GM12878 (cell line): ENCODE data around the gene LRCH4. TPM values are rescaled to one million over a fixed set of nuclear protein-coding genes. Genes with fewer than 3 reads are reported as not detected.

Experiments used
- ATAC-seq: fragments of 200-7000 bp; cut with Tn5 transposase; 3 replicates; pipeline ENCODE4 v1.9.1; 2020; ENCODE audit warnings: mild to moderate bottlenecking, moderate library complexity
- BruUV-seq: library from RNA; stranded (reverse); fragments of 400-500 nt; replicated peaks from 2 replicates; lab custom pipeline; 2021; lab: Mats Ljungman, UMichigan
- CTCF ChIA-PET: fragments of 300-600 bp; sonication (Branson Sonifier 250); formaldehyde crosslinking; extraction: SDS; loops from one replicate; lab custom pipeline; 2021; ENCODE audit warnings: inconsistent platforms; lab: Yijun Ruan, JAX
- POLR2A ChIA-PET: fragments of 350-600 bp; formaldehyde crosslinking; extraction: SDS; loops from one replicate; lab custom pipeline; 2021; ENCODE audit warnings: inconsistent platforms; lab: Charles Lee
- RAD21 ChIA-PET: fragments of 300-600 bp; sonication (Branson Sonifier 250); formaldehyde crosslinking; loops from one replicate; lab custom pipeline; 2023; ENCODE audit warnings: antibody characterized with exemption; ENCODE audit not compliant: unreplicated experiment; lab: Charles Lee
- SMC1A ChIA-PET: fragments of 300-600 bp; sonication (Branson Sonifier 250); formaldehyde crosslinking; loops from one replicate; lab custom pipeline; 2023; ENCODE audit not compliant: unreplicated experiment, uncharacterized antibody; lab: Charles Lee
- DNase-seq: peaks from one replicate; pipeline ENCODE4 v3.0.0-alpha.2; 2011; ENCODE audit warnings: low read depth, low spot score
- FAIRE-seq: peaks from 3 replicates; lab custom pipeline; 2011; peaks lifted over from hg19 to GRCh38; lab: Jason Lieb, UNC
- H2AFZ ChIP-seq: 2 replicates; pipeline ENCODE4 v1.6.0; 2011; ENCODE audit warnings: low read depth, low read length, control low read depth; ENCODE audit not compliant: control insufficient read depth
- H3K27ac ChIP-seq: 2 replicates; pipeline ENCODE4 v1.5.1; 2011; ENCODE audit warnings: control low read depth; ENCODE audit not compliant: control insufficient read depth, insufficient read depth
- H3K27me3 ChIP-seq, 2 experiments: replicated peaks in 1 of 2; 2 replicates each; pipeline versions ENCODE4 v1.6.0 to v1.6.1; 2011; ENCODE audit warnings: low read length in 1 of 2; ENCODE audit not compliant: control insufficient read depth in 2 of 2, insufficient read depth in 2 of 2
- H3K36me3 ChIP-seq, 2 experiments: 2 replicates each; pipeline ENCODE4 v1.5.1; 2011; ENCODE audit warnings: low read length in 1 of 2; ENCODE audit not compliant: control insufficient read depth in 2 of 2, insufficient read depth in 2 of 2
- H3K4me1 ChIP-seq: 2 replicates; pipeline ENCODE4 v1.6.1; 2011; ENCODE audit warnings: mild to moderate bottlenecking, low read length, moderate library complexity, mixed read lengths; ENCODE audit not compliant: control insufficient read depth, insufficient read depth
- H3K4me2 ChIP-seq: 2 replicates; pipeline ENCODE4 v1.6.0; 2011; ENCODE audit warnings: control low read depth; ENCODE audit not compliant: control insufficient read depth, insufficient read depth
- H3K4me3 ChIP-seq: fragments of 200-600 bp; sonication (generic); 2 replicates; pipeline ENCODE4 v1.5.1; 2016
- H3K79me2 ChIP-seq: 2 replicates; pipeline ENCODE4 v1.6.0; 2011; ENCODE audit warnings: low read length; ENCODE audit not compliant: control insufficient read depth, insufficient read depth
- H3K9ac ChIP-seq: 2 replicates; pipeline ENCODE4 v1.8.0; 2011; ENCODE audit warnings: low read length, control low read depth, mixed read lengths; ENCODE audit not compliant: control insufficient read depth, insufficient read depth
- H3K9me3 ChIP-seq: replicated peaks from 3 replicates; pipeline ENCODE4 v1.5.1; 2011; ENCODE audit warnings: mild to moderate bottlenecking, low read length; ENCODE audit not compliant: control insufficient read depth, insufficient read depth
- H4K20me1 ChIP-seq: 2 replicates; pipeline ENCODE4 v1.6.0; 2011; ENCODE audit not compliant: control insufficient read depth, insufficient read depth
- GABPA ChIP-seq: IDR thresholded peaks from 2 replicates; pipeline ENCODE4 v1.6.1; 2014; ENCODE audit warnings: antibody characterized with exemption, low read depth, mild to moderate bottlenecking, inconsistent platforms
- GATAD2B ChIP-seq: fragments of 450-650 bp; conservative IDR thresholded peaks from 2 replicates; pipeline ENCODE4 v1.6.1; 2017; ENCODE audit warnings: low read depth, mild to moderate bottlenecking, moderate library complexity
- IKZF1 ChIP-seq: fragments of 450-650 bp; conservative IDR thresholded peaks from 2 replicates; pipeline ENCODE4 v1.6.1; 2017; ENCODE audit warnings: antibody characterized with exemption, mild to moderate bottlenecking
- KAT2A ChIP-seq: conservative IDR thresholded peaks from 2 replicates; pipeline ENCODE4 v1.6.1; 2011; ENCODE audit warnings: low read depth, low read length; ENCODE audit not compliant: control insufficient read depth
- KDM1A ChIP-seq: fragments of 200-600 bp; sonication (generic); IDR thresholded peaks from 2 replicates; pipeline ENCODE4 v1.6.1; 2016; ENCODE audit warnings: borderline replicate concordance
- LARP7 ChIP-seq: fragments of 450-650 bp; IDR thresholded peaks from 2 replicates; pipeline ENCODE4 v1.6.1; 2017; ENCODE audit warnings: mild to moderate bottlenecking
- MXI1 ChIP-seq: fragments of 150-350 bp; IDR thresholded peaks from 2 replicates; pipeline ENCODE4 v1.6.1; 2011; ENCODE audit warnings: low read depth, mild to moderate bottlenecking, inconsistent platforms, low read length, improper control_type of control experiment
- RAD21 ChIP-seq: IDR thresholded peaks from 2 replicates; pipeline ENCODE4 v1.6.1; 2011; ENCODE audit warnings: mild to moderate bottlenecking, low read depth, low read length, moderate library complexity; ENCODE audit not compliant: insufficient read depth
- SMC3 ChIP-seq: IDR thresholded peaks from 2 replicates; pipeline ENCODE4 v1.6.1; 2011; ENCODE audit warnings: low read length, improper control_type of control experiment, borderline replicate concordance
- SP1 ChIP-seq: IDR thresholded peaks from one replicate; pipeline ENCODE4 v1.6.1; 2011; ENCODE audit warnings: low read depth, low read length
- SUPT20H ChIP-seq: IDR thresholded peaks from 2 replicates; pipeline ENCODE4 v1.6.1; 2011; ENCODE audit warnings: low read depth, mild to moderate bottlenecking, low read length, moderate library complexity, borderline replicate concordance; ENCODE audit not compliant: control insufficient read depth
- WGBS: methylation state at CpG from one replicate; pipeline ENCODE4 v1.1.6; 2016; ENCODE audit warnings: low lambda C conversion rate; ENCODE audit not compliant: insufficient replicate concordance, insufficient coverage; ENCODE audit errors: missing lambda C conversion rate; 5-methylcytosine and 5-hydroxymethylcytosine counted together
- in situ Hi-C: fragments of 300-500 bp; cut with MboI; formaldehyde crosslinking; loops from 9 replicates; pipeline ENCODE4 v1.14.3; 2018; ENCODE audit warnings: mixed read lengths
- intact Hi-C: fragments of 100-400 bp; cut with micrococcal nuclease; formaldehyde crosslinking; loops from one replicate; pipeline ENCODE4 v1.14.2; 2022; ENCODE audit not compliant: unreplicated experiment
- polyA plus RNA-seq, 11 experiments: library from polyadenylated mRNA; depleted of rRNA in 4 of 11; unstranded in 6 of 11; stranded (reverse) in 5 of 11; fragments of >200 nt; fragmentation: Nextera tagmentation in 4 of 11; fragmentation: Illumina TruSeq in 1 of 11; extraction: Ambion mirVana in 4 of 11; extraction: Trizol in 1 of 11; gene quantifications; 1 replicate in 1 of 11; 2 replicates in 10 of 11; pipeline versions ENCODE4 v1.2.1 to v1.2.3, GENCODE V29; 2011 to 2016; ENCODE audit warnings: inconsistent platforms in 2 of 11, missing spikeins in 2 of 11, low read depth in 1 of 11
- total RNA-seq, 4 experiments: library from RNA; depleted of rRNA in 3 of 4; stranded (reverse); fragments of >200 nt in 3 of 4; fragmentation: Illumina TruSeq in 1 of 4; extraction: Trizol in 1 of 4; gene quantifications; 2 replicates each; pipeline versions ENCODE4 v1.2.1 to v1.2.3, GENCODE V29; 2013 to 2021
- TF ChIP-seq, protein P1 (sequence below), 3 experiments: IDR thresholded peaks in 2 of 3; conservative IDR thresholded peaks in 1 of 3; 2 replicates each; pipeline ENCODE4 v1.5.1; 2011; ENCODE audit warnings: low read depth in 3 of 3, low read length in 3 of 3, mild to moderate bottlenecking in 3 of 3, control low read depth in 2 of 3, moderate library complexity in 2 of 3, inconsistent platforms in 1 of 3, mixed read lengths in 1 of 3; ENCODE audit not compliant: control insufficient read depth in 2 of 3, insufficient read depth in 1 of 3; ENCODE audit errors: extremely low read depth in 1 of 3

The LRCH4 gene
- total and polyA plus RNA-seq, 10 of the 15 experiments (the other 5 are each of a cell fraction or from before 2014, with no cell fraction given) = 0.58 to 96.7 (median 28.4) TPM

DNA sequence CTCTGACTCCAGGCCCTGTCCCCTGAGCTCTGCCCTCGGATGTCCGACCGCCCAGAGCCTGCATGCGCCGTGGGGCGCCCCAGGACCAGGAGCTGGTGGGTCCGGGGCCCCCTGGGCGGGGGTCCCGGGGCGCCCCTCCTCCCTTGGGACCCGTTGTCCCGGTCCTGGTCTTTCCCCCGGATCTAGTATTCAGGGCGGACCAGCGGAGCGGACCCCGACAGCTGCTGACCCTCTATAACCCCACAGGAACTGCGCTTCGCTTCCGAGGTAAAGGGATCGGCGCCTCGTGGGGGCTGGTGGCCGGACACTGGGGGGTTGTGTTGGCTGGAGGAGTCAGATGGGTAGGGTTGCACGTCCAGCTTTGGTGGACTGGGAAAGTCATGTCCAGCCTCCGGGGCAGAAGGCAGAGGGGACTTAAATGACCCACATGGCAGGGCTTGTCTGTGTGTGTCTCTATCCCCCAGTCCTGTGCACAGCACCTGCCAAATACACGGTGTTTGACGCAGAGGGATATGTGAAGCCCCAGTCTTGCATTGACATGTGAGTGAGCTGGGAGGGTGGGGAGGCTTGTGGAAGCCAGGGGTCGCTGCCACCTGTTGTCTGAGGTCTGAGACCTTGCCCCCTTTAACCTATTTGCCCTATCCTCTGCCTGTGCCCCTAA, 26.9 kb upstream of the LRCH4 start:
- ChIA-PET RAD21 (interaction anchor here (0.7 to 2.2 kb wide), 13 partner anchors 17 to 190 kb away, joined by 3 to 15 read pairs (median 3); partner anchors contain the start of genes FBXO24, LRCH4 and POP7), CTCF (interaction anchor here (0.6 to 6.6 kb wide), 18 partner anchors 10 to 239 kb away, joined by 3 to 35 read pairs (median 4); partner anchors contain the start of genes FBXO24, LRCH4, PCOLCE and POP7), POLR2A (interaction anchor here (0.6 to 2.2 kb wide), 17 partner anchors 9 to 779 kb away, joined by 3 to 28 read pairs (median 4); partner anchors contain the start of genes AGFG2, FBXO24, GNB2 and LRCH4), SMC1A (interaction anchor here (0.6 to 2.4 kb wide), 8 partner anchors 14 to 148 kb away, joined by 3 to 10 read pairs (median 4); partner anchors contain the start of genes FBXO24, LRCH4 and POP7)
- Histone ChIP-seq H3K27ac (peak overlapping the region; percentile 97; the same call in 1 of the 2 replicates), H3K4me2 (peak overlapping the region; percentile 100), H4K20me1 (no peaks in the 10 kb centered on the region), H2AFZ (peak overlapping the region; percentile 79), H3K36me3 (no peaks in the 10 kb centered on the region), H3K4me1 (peaks cover 5% of the 10 kb centered on the region), H3K4me3 (peak overlapping the region; percentile 75), H3K9ac (peak overlapping the region; percentile 88), H3K27me3 (peaks cover 0 to 3% of the 10 kb centered on the region in 2 experiments; a peak in 2 of 4 replicates), H3K79me2 (no peaks in the 10 kb centered on the region), H3K9me3 (no peaks in the 10 kb centered on the region)
- peak; percentile 9; the same call in 2 of the 3 replicates for ATAC-seq
- in situ Hi-C loops = no loop called here
- intact Hi-C loops = loop anchor here (2.0 to 5.0 kb wide), 2 partner anchors 60 to 84 kb away; partner anchors contain the start of gene GNB2
- BruUV-seq = no TSS peak
- TF ChIP-seq LARP7 (0 out of 2 replicates have a peak, but pooled peaks have one; percentile 39), IKZF1 (no peak), RAD21 (0 out of 2 replicates have a peak, but pooled peaks have one; percentile 6), KDM1A (no peak), SUPT20H (no peak), GATAD2B (0 out of 2 replicates have a peak, but pooled peaks have one; percentile 39), KAT2A (no peak), SP1 (no peak), SMC3 (peak; percentile 8; the same call in 1 of the 2 replicates), GABPA (no peak), MXI1 (0 out of 2 replicates have a peak, but pooled peaks have one; percentile 7)
- TF ChIP-seq, protein P1, sequence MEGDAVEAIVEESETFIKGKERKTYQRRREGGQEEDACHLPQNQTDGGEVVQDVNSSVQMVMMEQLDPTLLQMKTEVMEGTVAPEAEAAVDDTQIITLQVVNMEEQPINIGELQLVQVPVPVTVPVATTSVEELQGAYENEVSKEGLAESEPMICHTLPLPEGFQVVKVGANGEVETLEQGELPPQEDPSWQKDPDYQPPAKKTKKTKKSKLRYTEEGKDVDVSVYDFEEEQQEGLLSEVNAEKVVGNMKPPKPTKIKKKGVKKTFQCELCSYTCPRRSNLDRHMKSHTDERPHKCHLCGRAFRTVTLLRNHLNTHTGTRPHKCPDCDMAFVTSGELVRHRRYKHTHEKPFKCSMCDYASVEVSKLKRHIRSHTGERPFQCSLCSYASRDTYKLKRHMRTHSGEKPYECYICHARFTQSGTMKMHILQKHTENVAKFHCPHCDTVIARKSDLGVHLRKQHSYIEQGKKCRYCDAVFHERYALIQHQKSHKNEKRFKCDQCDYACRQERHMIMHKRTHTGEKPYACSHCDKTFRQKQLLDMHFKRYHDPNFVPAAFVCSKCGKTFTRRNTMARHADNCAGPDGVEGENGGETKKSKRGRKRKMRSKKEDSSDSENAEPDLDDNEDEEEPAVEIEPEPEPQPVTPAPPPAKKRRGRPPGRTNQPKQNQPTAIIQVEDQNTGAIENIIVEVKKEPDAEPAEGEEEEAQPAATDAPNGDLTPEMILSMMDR (IDR thresholded peaks at IDR 0.05 in 2 of 3, conservative IDR thresholded peaks at IDR 0.05 in 1 of 3; ENCODE audit: control insufficient read depth in 2 of 3, extremely low read depth in 1 of 3, insufficient read depth in 1 of 3, low read depth in 3 of 3, low read length in 3 of 3) = 0 out of 6 replicates have a peak, but pooled peaks of 2 of the 3 experiments have one; percentile 2 to 5
- WGBS = under 1% methylated on average over 26 of the region's 29 CpGs
- DNase-seq = no peak
- no peak for FAIRE-seq
